ENCODE measurements around the gene CCDC121. TPM values are rescaled to one million over a fixed set of nuclear protein-coding genes. Genes with fewer than 3 reads are reported as not detected.

The CCDC121 gene
- total RNA-seq, 1 experiment from 2014 or later, result 0.87 TPM

DNA sequence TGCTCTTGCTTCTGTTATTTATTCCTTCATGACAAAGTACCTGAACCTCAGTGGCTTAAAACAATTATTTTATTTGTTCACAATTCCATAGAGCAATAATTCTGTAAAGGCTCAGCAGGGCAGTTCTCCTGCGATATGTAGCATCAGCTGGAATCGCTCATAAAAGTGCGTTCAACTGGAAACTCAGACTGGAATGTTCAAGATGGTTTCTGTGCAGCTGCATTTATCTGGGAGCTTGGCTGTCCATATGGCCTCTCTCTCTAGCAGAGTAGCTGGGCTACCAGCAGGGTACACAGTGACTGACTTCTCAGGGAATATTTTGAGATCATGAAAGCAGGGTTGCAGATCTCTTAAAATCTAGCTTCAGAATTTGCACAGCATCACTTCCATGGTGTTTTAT, 13.5 kb downstream of the CCDC121 start:
- H3K4me2 ChIP-seq (ENCODE audit: low read length), result no peak overlapping the region
- no TSS peak for BruUV-seq (replicated peaks)
- H3K36me3 ChIP-seq (ENCODE audit: low read depth, low read length), result no peaks in the 10 kb centered on the region
- H3K9me3 ChIP-seq (ENCODE audit: low read length), result no peaks in the 10 kb centered on the region
- no peak overlapping the region for H3K27ac ChIP-seq (ENCODE audit: low read length)
- H3K79me2 ChIP-seq (ENCODE audit: low read length), result no peaks in the 10 kb centered on the region
- ATAC-seq (no peak; the same call in 1 of the 2 replicates), DNase-seq (no peak)
- H3K4me3 ChIP-seq (ENCODE audit: low read length), result no peak overlapping the region
- H3K27me3 ChIP-seq (ENCODE audit: low read length), result no peaks in the 10 kb centered on the region
- no peaks in the 10 kb centered on the region for H3F3A ChIP-seq (ENCODE audit: low read length, unreplicated experiment)
- no peak for TF ChIP-seq EZH2 (IDR thresholded peaks at IDR 0.05; ENCODE audit: low read length, unreplicated experiment)
- no peak for TF ChIP-seq CTCF (conservative IDR thresholded peaks at IDR 0.05; ENCODE audit: low read depth, low read length)
- TF ChIP-seq EZH2phosphoT487 (IDR thresholded peaks at IDR 0.05; ENCODE audit: borderline replicate concordance, low read length), result no peak
- POLR2A ChIA-PET (ENCODE audit: unreplicated experiment), result no interaction called here
- no peak overlapping the region for H3K9ac ChIP-seq (ENCODE audit: low read length)
- H3K4me1 ChIP-seq (ENCODE audit: insufficient read depth, low read length), result no peaks in the 10 kb centered on the region
- no peaks in the 10 kb centered on the region for H3K9me2 ChIP-seq (replicated peaks; ENCODE audit: low read length)
- intact Hi-C loops (cut with micrococcal nuclease), result no loop called here
- CTCF ChIA-PET, result no interaction called here
- no peaks in the 10 kb centered on the region for H4K20me1 ChIP-seq (ENCODE audit: low read length)
- H2AFZ ChIP-seq (ENCODE audit: low read length), result 0 out of 2 replicates have a peak overlapping the region, but pooled peaks have one; percentile 14

- H3K9me2 ChIP-seq (replicated peaks; ENCODE audit: low read length), result no peaks in the 10 kb centered on the region
- no peaks in the 10 kb centered on the region for H3F3A ChIP-seq (ENCODE audit: low read length, unreplicated experiment)
- no peaks in the 10 kb centered on the region for H3K79me2 ChIP-seq (ENCODE audit: low read length)
- no peak for DNase-seq
- H3K27ac ChIP-seq (ENCODE audit: low read length), result no peak overlapping the region
- no peak overlapping the region for H3K9ac ChIP-seq (ENCODE audit: low read length)
- H3K4me1 ChIP-seq (ENCODE audit: insufficient read depth, low read length), result no peaks in the 10 kb centered on the region
- no TSS peak for BruUV-seq (replicated peaks)
- ATAC-seq, result peak; percentile 27; the same call in 1 of the 2 replicates
- no peak overlapping the region for H2AFZ ChIP-seq (ENCODE audit: low read length)
- H3K36me3 ChIP-seq (ENCODE audit: low read depth, low read length), result no peaks in the 10 kb centered on the region
- TF ChIP-seq EZH2phosphoT487 (IDR thresholded peaks at IDR 0.05; ENCODE audit: borderline replicate concordance, low read length) (no peak), CTCF (conservative IDR thresholded peaks at IDR 0.05; ENCODE audit: low read depth, low read length) (no peak), EZH2 (IDR thresholded peaks at IDR 0.05; ENCODE audit: low read length, unreplicated experiment) (no peak)
- no peaks in the 10 kb centered on the region for H3K27me3 ChIP-seq (ENCODE audit: low read length)
- CTCF ChIA-PET, result interaction anchor here (0.6 kb wide), 2 partner anchors 27 to 93 kb away, joined by 3 to 6 read pairs; no protein-coding TSS in a partner anchor
- no peak overlapping the region for H3K4me3 ChIP-seq (ENCODE audit: low read length)
- no peaks in the 10 kb centered on the region for H3K9me3 ChIP-seq (ENCODE audit: low read length)
- intact Hi-C loops (cut with micrococcal nuclease), result no loop called here
- no peaks in the 10 kb centered on the region for H4K20me1 ChIP-seq (ENCODE audit: low read length)
- POLR2A ChIA-PET (ENCODE audit: unreplicated experiment), result no interaction called here
- no peak overlapping the region for H3K4me2 ChIP-seq (ENCODE audit: low read length)
These were observed 14.8 kb downstream of the CCDC121 start for GRCh38 chr2:27613985-27614384.

DNA sequence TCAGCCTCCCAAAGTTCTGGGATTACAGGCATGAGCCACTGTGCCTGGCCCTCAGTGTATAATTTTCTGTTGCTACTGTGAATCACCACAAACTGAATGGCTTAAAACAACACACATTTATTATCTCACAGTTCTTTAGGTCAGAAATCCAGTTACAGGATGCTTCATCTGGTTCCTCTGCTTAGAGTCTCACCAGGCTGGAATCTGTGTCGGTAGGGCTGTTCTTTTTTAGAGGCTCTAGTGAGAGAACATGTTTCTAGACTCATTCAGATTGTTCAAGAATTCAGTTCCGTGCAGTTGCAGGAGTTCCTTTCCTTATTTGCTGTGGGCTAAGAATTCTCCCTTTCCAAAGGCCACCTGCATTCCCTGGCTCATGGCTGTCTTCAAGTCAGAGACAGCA, 22.2 kb downstream of the CCDC121 start:
- no peaks in the 10 kb centered on the region for H4K20me1 ChIP-seq (ENCODE audit: low read length)
- no peaks in the 10 kb centered on the region for H3K36me3 ChIP-seq (ENCODE audit: low read depth, low read length)
- ATAC-seq, result no peak
- no peaks in the 10 kb centered on the region for H3F3A ChIP-seq (ENCODE audit: low read length, unreplicated experiment)
- POLR2A ChIA-PET (ENCODE audit: unreplicated experiment), result no interaction called here
- TF ChIP-seq CTCF (conservative IDR thresholded peaks at IDR 0.05; ENCODE audit: low read depth, low read length), result no peak
- TF ChIP-seq EZH2 (IDR thresholded peaks at IDR 0.05; ENCODE audit: low read length, unreplicated experiment), result no peak
- TF ChIP-seq EZH2phosphoT487 (IDR thresholded peaks at IDR 0.05; ENCODE audit: borderline replicate concordance, low read length), result no peak
- DNase-seq, result no peak
- intact Hi-C loops (cut with micrococcal nuclease), result no loop called here
- H3K4me2 ChIP-seq (ENCODE audit: low read length), result no peak overlapping the region
- no TSS peak for BruUV-seq (replicated peaks)
- no peaks in the 10 kb centered on the region for H3K79me2 ChIP-seq (ENCODE audit: low read length)
- H3K4me1 ChIP-seq (ENCODE audit: insufficient read depth, low read length), result peaks cover 4% of the 10 kb centered on the region; the same call in 1 of the 2 replicates
- H3K9me2 ChIP-seq (replicated peaks; ENCODE audit: low read length), result no peaks in the 10 kb centered on the region
- no peak overlapping the region for H3K4me3 ChIP-seq (ENCODE audit: low read length)
- CTCF ChIA-PET, result no interaction called here
- H3K27me3 ChIP-seq (ENCODE audit: low read length), result no peaks in the 10 kb centered on the region
- H3K9ac ChIP-seq (ENCODE audit: low read length), result no peak overlapping the region
- no peaks in the 10 kb centered on the region for H3K9me3 ChIP-seq (ENCODE audit: low read length)
- H2AFZ ChIP-seq (ENCODE audit: low read length), result no peak overlapping the region
- no peak overlapping the region for H3K27ac ChIP-seq (ENCODE audit: low read length)
